SK-N-SH treated with all-trans-retinoic acid at 6 μM for 48 hours (cell line): ENCODE results near the gene ARRB1.

Experiments
- ATAC-seq: fragments of 200-7000 bp; cut with Tn5 transposase; 3 replicates; pipeline ENCODE4 v1.9.1; 2020; ENCODE audit warnings: mild to moderate bottlenecking, moderate library complexity
- ARNTL ChIP-seq: fragments of 450-650 bp; formaldehyde crosslinking; IDR thresholded peaks from 2 replicates; pipeline ENCODE4 v1.5.0; 2020; ENCODE audit warnings: low read depth, mild to moderate bottlenecking, moderate library complexity, borderline replicate concordance
- BACH2 ChIP-seq: fragments of 250-450 bp; sonication (Bioruptor Pico); IDR thresholded peaks from 2 replicates; pipeline ENCODE4 v1.9.0; 2021; ENCODE audit warnings: mild to moderate bottlenecking, borderline replicate concordance
- CSDC2 ChIP-seq: fragments of 250-450 bp; sonication (Bioruptor Pico); IDR thresholded peaks from 2 replicates; pipeline ENCODE4 v1.5.0; 2020; ENCODE audit warnings: mild to moderate bottlenecking, moderate library complexity
- ESRRG ChIP-seq: fragments of 250-450 bp; sonication (Bioruptor Pico); IDR thresholded peaks from 2 replicates; pipeline ENCODE4 v1.6.1; 2021; ENCODE audit warnings: mild to moderate bottlenecking
- GLIS3 ChIP-seq: fragments of 250-450 bp; sonication (Bioruptor Pico); IDR thresholded peaks from 2 replicates; pipeline ENCODE4 v1.5.0; 2020; ENCODE audit warnings: mild to moderate bottlenecking, moderate library complexity
- ISL1 ChIP-seq: fragments of 250-450 bp; sonication (Bioruptor Pico); IDR thresholded peaks from 2 replicates; pipeline ENCODE4 v2.1.2; 2022; ENCODE audit warnings: mild to moderate bottlenecking, moderate library complexity
- OSR1 ChIP-seq: fragments of 250-450 bp; sonication (Bioruptor Pico); IDR thresholded peaks from 2 replicates; pipeline ENCODE4 v1.8.0; 2022; ENCODE audit warnings: moderate library complexity, mild to moderate bottlenecking, inconsistent platforms
- PPARA ChIP-seq: fragments of 250-450 bp; sonication (Bioruptor Pico); IDR thresholded peaks from 2 replicates; pipeline ENCODE4 v1.5.0; 2020; ENCODE audit warnings: mild to moderate bottlenecking, borderline replicate concordance
- RARB ChIP-seq: fragments of 250-450 bp; sonication (Bioruptor Pico); IDR thresholded peaks from 2 replicates; pipeline ENCODE4 v1.8.0; 2021; ENCODE audit warnings: mild to moderate bottlenecking, moderate library complexity
- SNAI2 ChIP-seq: fragments of 250-450 bp; sonication (Bioruptor Pico); IDR thresholded peaks from 2 replicates; pipeline ENCODE4 v1.5.0; 2020; ENCODE audit warnings: mild to moderate bottlenecking, moderate library complexity
- TCF4 ChIP-seq: fragments of 250-450 bp; sonication (Bioruptor Pico); IDR thresholded peaks from 2 replicates; pipeline ENCODE4 v1.8.0; 2021; ENCODE audit warnings: mild to moderate bottlenecking, moderate library complexity, borderline replicate concordance
- TOX ChIP-seq: fragments of 250-450 bp; sonication (Bioruptor Pico); IDR thresholded peaks from 2 replicates; pipeline ENCODE4 v1.8.0; 2021; ENCODE audit warnings: mild to moderate bottlenecking, moderate library complexity, borderline replicate concordance
- ZC3H10 ChIP-seq: fragments of 250-450 bp; sonication (Bioruptor Pico); IDR thresholded peaks from 2 replicates; pipeline ENCODE4 v1.5.1; 2021; ENCODE audit warnings: mild to moderate bottlenecking, moderate library complexity
- ZFP3 ChIP-seq: fragments of 250-450 bp; sonication (Bioruptor Pico); IDR thresholded peaks from 2 replicates; pipeline ENCODE4 v1.5.0; 2020; ENCODE audit warnings: mild to moderate bottlenecking, moderate library complexity
- ZFP30 ChIP-seq: fragments of 450-650 bp; formaldehyde crosslinking; IDR thresholded peaks from 2 replicates; pipeline ENCODE4 v1.5.0; 2022; ENCODE audit warnings: mild to moderate bottlenecking, moderate library complexity
- ZNF565 ChIP-seq: fragments of 450-650 bp; formaldehyde crosslinking; conservative IDR thresholded peaks from 2 replicates; pipeline ENCODE4 v1.5.0; 2020; ENCODE audit warnings: low read depth, mild to moderate bottlenecking, moderate library complexity
- ZNF70 ChIP-seq: fragments of 450-650 bp; formaldehyde crosslinking; IDR thresholded peaks from 2 replicates; pipeline ENCODE4 v1.5.0; 2020; ENCODE audit warnings: mild to moderate bottlenecking, moderate library complexity
- ZNF8 ChIP-seq: fragments of 450-650 bp; formaldehyde crosslinking; IDR thresholded peaks from 2 replicates; pipeline ENCODE4 v1.5.0; 2020; ENCODE audit warnings: mild to moderate bottlenecking, moderate library complexity
- TF ChIP-seq, protein P1 (sequence below): fragments of 250-450 bp; sonication (Bioruptor Pico); IDR thresholded peaks from 2 replicates; pipeline ENCODE4 v1.5.1; 2021; ENCODE audit warnings: mild to moderate bottlenecking, moderate library complexity
- TF ChIP-seq, protein P2 (sequence below): fragments of 250-450 bp; sonication (Bioruptor Pico); IDR thresholded peaks from 2 replicates; pipeline ENCODE4 v1.8.0; 2020; ENCODE audit warnings: mild to moderate bottlenecking, moderate library complexity, borderline replicate concordance
- TF ChIP-seq, protein P3 (sequence below): fragments of 250-450 bp; sonication (Bioruptor Pico); IDR thresholded peaks from 2 replicates; pipeline ENCODE4 v1.5.1; 2020; ENCODE audit warnings: low read depth, mild to moderate bottlenecking, moderate library complexity
- TF ChIP-seq, protein P4 (sequence below): fragments of 250-450 bp; sonication (Bioruptor Pico); IDR thresholded peaks from 2 replicates; pipeline ENCODE4 v1.5.0; 2020; ENCODE audit warnings: mild to moderate bottlenecking, moderate library complexity

ARRB1 gene

DNA sequence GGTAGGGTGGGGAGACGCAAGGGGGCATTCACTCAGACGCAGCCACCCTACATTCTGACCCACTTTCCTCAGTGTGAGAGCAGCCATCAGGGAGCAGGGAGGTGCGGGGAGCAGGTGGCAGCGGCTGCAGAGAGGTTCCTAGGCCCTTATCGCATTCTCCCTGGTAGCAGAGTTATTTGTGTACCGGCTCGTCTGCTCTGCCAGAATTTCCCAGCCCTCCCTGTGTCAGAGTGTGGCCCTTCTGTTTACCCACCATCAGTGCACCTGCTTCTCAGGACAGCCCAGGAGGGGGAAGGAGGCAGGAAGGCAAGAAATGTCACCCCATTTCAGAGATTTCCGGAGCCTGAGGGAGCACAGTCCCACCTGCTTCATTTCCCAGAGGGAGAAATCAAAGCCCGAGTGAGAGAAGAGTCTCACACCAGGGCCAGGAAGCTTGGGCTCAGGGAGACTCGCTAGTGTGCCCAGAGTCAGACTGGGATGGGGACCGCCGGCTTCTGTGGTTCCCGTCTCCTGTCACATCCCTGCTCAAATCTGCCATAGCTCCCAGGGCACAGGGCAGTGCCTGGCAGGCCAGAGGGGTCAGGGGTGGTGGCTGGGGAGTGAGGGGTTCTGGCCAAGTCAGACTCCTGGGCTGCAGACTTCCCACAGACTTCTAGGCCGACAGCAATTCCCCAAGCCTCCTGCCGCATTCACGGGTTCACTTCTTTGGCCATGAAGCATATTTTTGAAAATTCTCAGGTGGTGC lies 49.7 kb downstream of the ARRB1 start:
- no peak; the same call in 2 of the 3 replicates for ATAC-seq
- TF ChIP-seq ESRRG (CRISPR knock-in tag) (no peak), BACH2 (CRISPR knock-in tag) (no peak), CSDC2 (CRISPR knock-in tag) (no peak), ZNF8 (CRISPR knock-in tag) (no peak), OSR1 (CRISPR knock-in tag) (no peak), ZNF70 (CRISPR knock-in tag) (no peak), ISL1 (CRISPR knock-in tag) (no peak), ZC3H10 (CRISPR knock-in tag) (no peak), ZFP30 (no peak), ZFP3 (CRISPR knock-in tag) (no peak), PPARA (no peak), TCF4 (no peak), ARNTL (no peak), TOX (no peak)
- TF ChIP-seq, protein P1, sequence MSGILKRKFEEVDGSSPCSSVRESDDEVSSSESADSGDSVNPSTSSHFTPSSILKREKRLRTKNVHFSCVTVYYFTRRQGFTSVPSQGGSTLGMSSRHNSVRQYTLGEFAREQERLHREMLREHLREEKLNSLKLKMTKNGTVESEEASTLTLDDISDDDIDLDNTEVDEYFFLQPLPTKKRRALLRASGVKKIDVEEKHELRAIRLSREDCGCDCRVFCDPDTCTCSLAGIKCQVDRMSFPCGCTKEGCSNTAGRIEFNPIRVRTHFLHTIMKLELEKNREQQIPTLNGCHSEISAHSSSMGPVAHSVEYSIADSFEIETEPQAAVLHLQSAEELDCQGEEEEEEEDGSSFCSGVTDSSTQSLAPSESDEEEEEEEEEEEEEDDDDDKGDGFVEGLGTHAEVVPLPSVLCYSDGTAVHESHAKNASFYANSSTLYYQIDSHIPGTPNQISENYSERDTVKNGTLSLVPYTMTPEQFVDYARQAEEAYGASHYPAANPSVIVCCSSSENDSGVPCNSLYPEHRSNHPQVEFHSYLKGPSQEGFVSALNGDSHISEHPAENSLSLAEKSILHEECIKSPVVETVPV (CRISPR knock-in tag) = no peak

DNA sequence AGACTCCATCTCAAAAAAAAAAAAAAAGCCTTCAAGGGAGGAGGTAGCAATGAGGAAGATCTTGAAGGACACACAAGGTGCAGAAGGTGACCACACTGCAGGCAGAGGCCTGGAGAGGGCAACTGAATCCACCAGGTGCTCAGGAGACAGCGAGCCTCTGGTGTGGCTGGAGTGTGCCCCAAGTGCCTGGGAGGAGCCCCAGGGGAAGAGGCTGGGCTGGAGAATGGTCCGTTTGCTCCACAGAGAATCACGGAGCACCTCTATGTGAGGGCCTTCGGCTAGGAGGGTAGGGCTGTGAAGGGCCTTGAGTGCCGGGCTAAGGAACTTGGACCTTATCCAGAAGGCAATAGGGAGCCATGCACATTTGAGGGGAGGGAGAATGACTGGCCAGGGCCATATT lies 50.3 kb downstream of the ARRB1 start:
- no peak for TF ChIP-seq TCF4
- TF ChIP-seq TOX = no peak
- no peak for TF ChIP-seq ARNTL
- TF ChIP-seq OSR1 (CRISPR knock-in tag) = no peak
- no peak for TF ChIP-seq ZNF8 (CRISPR knock-in tag)
- no peak for TF ChIP-seq ESRRG (CRISPR knock-in tag)
- no peak for TF ChIP-seq ISL1 (CRISPR knock-in tag)
- no peak for TF ChIP-seq RARB
- no peak for TF ChIP-seq ZFP30
- no peak for TF ChIP-seq ZFP3 (CRISPR knock-in tag)
- TF ChIP-seq, protein P2, sequence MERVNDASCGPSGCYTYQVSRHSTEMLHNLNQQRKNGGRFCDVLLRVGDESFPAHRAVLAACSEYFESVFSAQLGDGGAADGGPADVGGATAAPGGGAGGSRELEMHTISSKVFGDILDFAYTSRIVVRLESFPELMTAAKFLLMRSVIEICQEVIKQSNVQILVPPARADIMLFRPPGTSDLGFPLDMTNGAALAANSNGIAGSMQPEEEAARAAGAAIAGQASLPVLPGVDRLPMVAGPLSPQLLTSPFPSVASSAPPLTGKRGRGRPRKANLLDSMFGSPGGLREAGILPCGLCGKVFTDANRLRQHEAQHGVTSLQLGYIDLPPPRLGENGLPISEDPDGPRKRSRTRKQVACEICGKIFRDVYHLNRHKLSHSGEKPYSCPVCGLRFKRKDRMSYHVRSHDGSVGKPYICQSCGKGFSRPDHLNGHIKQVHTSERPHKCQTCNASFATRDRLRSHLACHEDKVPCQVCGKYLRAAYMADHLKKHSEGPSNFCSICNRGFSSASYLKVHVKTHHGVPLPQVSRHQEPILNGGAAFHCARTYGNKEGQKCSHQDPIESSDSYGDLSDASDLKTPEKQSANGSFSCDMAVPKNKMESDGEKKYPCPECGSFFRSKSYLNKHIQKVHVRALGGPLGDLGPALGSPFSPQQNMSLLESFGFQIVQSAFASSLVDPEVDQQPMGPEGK (CRISPR knock-in tag) = no peak
- TF ChIP-seq, all 23 proteins: peak for 0
- no peak for ATAC-seq

DNA sequence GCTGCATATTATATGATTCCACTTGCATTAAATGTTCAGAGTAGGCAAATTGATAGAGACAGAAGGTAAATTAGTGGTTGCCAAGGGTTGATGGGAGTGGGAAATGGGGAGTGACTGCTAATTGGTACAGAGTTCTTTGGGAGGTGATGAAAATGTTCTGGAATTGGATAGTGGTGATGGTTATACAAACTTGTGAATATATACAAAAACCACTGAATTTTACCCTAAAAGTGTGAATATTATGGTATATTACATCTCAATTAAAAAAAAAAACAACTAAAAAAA lies 52.5 kb downstream of the ARRB1 start:
- TF ChIP-seq, protein P3, sequence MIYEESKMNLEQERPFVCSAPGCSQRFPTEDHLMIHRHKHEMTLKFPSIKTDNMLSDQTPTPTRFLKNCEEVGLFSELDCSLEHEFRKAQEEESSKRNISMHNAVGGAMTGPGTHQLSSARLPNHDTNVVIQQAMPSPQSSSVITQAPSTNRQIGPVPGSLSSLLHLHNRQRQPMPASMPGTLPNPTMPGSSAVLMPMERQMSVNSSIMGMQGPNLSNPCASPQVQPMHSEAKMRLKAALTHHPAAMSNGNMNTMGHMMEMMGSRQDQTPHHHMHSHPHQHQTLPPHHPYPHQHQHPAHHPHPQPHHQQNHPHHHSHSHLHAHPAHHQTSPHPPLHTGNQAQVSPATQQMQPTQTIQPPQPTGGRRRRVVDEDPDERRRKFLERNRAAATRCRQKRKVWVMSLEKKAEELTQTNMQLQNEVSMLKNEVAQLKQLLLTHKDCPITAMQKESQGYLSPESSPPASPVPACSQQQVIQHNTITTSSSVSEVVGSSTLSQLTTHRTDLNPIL = no peak
- TF ChIP-seq, protein P4, sequence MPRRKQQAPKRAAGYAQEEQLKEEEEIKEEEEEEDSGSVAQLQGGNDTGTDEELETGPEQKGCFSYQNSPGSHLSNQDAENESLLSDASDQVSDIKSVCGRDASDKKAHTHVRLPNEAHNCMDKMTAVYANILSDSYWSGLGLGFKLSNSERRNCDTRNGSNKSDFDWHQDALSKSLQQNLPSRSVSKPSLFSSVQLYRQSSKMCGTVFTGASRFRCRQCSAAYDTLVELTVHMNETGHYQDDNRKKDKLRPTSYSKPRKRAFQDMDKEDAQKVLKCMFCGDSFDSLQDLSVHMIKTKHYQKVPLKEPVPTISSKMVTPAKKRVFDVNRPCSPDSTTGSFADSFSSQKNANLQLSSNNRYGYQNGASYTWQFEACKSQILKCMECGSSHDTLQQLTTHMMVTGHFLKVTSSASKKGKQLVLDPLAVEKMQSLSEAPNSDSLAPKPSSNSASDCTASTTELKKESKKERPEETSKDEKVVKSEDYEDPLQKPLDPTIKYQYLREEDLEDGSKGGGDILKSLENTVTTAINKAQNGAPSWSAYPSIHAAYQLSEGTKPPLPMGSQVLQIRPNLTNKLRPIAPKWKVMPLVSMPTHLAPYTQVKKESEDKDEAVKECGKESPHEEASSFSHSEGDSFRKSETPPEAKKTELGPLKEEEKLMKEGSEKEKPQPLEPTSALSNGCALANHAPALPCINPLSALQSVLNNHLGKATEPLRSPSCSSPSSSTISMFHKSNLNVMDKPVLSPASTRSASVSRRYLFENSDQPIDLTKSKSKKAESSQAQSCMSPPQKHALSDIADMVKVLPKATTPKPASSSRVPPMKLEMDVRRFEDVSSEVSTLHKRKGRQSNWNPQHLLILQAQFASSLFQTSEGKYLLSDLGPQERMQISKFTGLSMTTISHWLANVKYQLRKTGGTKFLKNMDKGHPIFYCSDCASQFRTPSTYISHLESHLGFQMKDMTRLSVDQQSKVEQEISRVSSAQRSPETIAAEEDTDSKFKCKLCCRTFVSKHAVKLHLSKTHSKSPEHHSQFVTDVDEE (CRISPR knock-in tag) = no peak
- TF ChIP-seq RARB (no peak), GLIS3 (CRISPR knock-in tag) (no peak), BACH2 (CRISPR knock-in tag) (no peak), ARNTL (no peak), ZNF8 (CRISPR knock-in tag) (no peak), ZC3H10 (CRISPR knock-in tag) (no peak), SNAI2 (CRISPR knock-in tag) (no peak), ZNF565 (CRISPR knock-in tag) (no peak), CSDC2 (CRISPR knock-in tag) (no peak), TCF4 (no peak), ZFP30 (no peak), ZFP3 (CRISPR knock-in tag) (no peak), ISL1 (CRISPR knock-in tag) (no peak), TOX (no peak)
- TF ChIP-seq, protein P1 (CRISPR knock-in tag) = no peak
- TF ChIP-seq, protein P2 (CRISPR knock-in tag) = no peak
- TF ChIP-seq, all 23 proteins: peak for 0

More for the DNA sequence above, 52.5 kb downstream of the ARRB1 start:
- ATAC-seq = no peak
